ENCODE data around the gene PER1. TPM values are rescaled to one million over a fixed set of nuclear protein-coding genes. Genes with fewer than 3 reads are reported as not detected.

Gene PER1
- total RNA-seq, 1 donor from 2014 or later = 30.0 TPM

GRCh38 chr17:8155996-8156245 lies 3.7 kb upstream of the PER1 start:
- DNase-seq (ENCODE audit: low spot score) = no peak
- no peak for TF ChIP-seq CTCF (IDR thresholded peaks at IDR 0.05; ENCODE audit: unreplicated experiment)
- Mint-ChIP-seq H3K36me3 (ENCODE audit: low read depth, unreplicated experiment) (peaks cover 6% of the 10 kb centered on the region), H3K4me3 (ENCODE audit: unreplicated experiment) (no peak overlapping the region), H3K4me1 (ENCODE audit: unreplicated experiment) (peaks cover 39% of the 10 kb centered on the region), H3K9me3 (ENCODE audit: unreplicated experiment) (no peaks in the 10 kb centered on the region), H3K27me3 (ENCODE audit: unreplicated experiment) (peaks cover 27% of the 10 kb centered on the region), H3K27ac (ENCODE audit: unreplicated experiment) (no peak overlapping the region)

GRCh38 chr17:8155231-8155995 lies 3.2 kb upstream of the PER1 start:
- no peak for TF ChIP-seq CTCF (IDR thresholded peaks at IDR 0.05; ENCODE audit: unreplicated experiment)
- Mint-ChIP-seq H3K4me1 (ENCODE audit: unreplicated experiment) (peaks cover 35% of the 10 kb centered on the region), H3K9me3 (ENCODE audit: unreplicated experiment) (no peaks in the 10 kb centered on the region), H3K27me3 (ENCODE audit: unreplicated experiment) (peaks cover 27% of the 10 kb centered on the region), H3K36me3 (ENCODE audit: low read depth, unreplicated experiment) (peaks cover 5% of the 10 kb centered on the region), H3K4me3 (ENCODE audit: unreplicated experiment) (no peak overlapping the region), H3K27ac (ENCODE audit: unreplicated experiment) (no peak overlapping the region)
- DNase-seq (ENCODE audit: low spot score) = no peak

GRCh38 chr17:8154608-8155155 lies 2.5 kb upstream of the PER1 start:
- Mint-ChIP-seq H3K27me3 (ENCODE audit: unreplicated experiment) (peaks cover 27% of the 10 kb centered on the region), H3K4me1 (ENCODE audit: unreplicated experiment) (peaks cover 30% of the 10 kb centered on the region), H3K4me3 (ENCODE audit: unreplicated experiment) (no peak overlapping the region), H3K27ac (ENCODE audit: unreplicated experiment) (peak overlapping the region; percentile 90), H3K36me3 (ENCODE audit: low read depth, unreplicated experiment) (no peaks in the 10 kb centered on the region), H3K9me3 (ENCODE audit: unreplicated experiment) (no peaks in the 10 kb centered on the region)
- no peak for DNase-seq (ENCODE audit: low spot score)
- TF ChIP-seq CTCF (IDR thresholded peaks at IDR 0.05; ENCODE audit: unreplicated experiment) = no peak

- peaks cover 30% of the 10 kb centered on the region for H3K4me1 Mint-ChIP-seq (ENCODE audit: unreplicated experiment)
- H3K9me3 Mint-ChIP-seq (ENCODE audit: unreplicated experiment) = no peaks in the 10 kb centered on the region
- peaks cover 27% of the 10 kb centered on the region for H3K27me3 Mint-ChIP-seq (ENCODE audit: unreplicated experiment)
- peak overlapping the region; percentile 98 for H3K27ac Mint-ChIP-seq (ENCODE audit: unreplicated experiment)
- peak overlapping the region; percentile 86 for H3K4me3 Mint-ChIP-seq (ENCODE audit: unreplicated experiment)
- peaks cover 4% of the 10 kb centered on the region for H3K36me3 Mint-ChIP-seq (ENCODE audit: low read depth, unreplicated experiment)
- peak; percentile 95 for DNase-seq (ENCODE audit: low spot score)
- TF ChIP-seq CTCF (IDR thresholded peaks at IDR 0.05; ENCODE audit: unreplicated experiment) = no peak
Measured at GRCh38 chr17:8153957-8154607, 1.9 kb upstream of the PER1 start.

- Mint-ChIP-seq H3K27me3 (ENCODE audit: unreplicated experiment) (peaks cover 27% of the 10 kb centered on the region), H3K27ac (ENCODE audit: unreplicated experiment) (peak overlapping the region; percentile 98), H3K9me3 (ENCODE audit: unreplicated experiment) (no peaks in the 10 kb centered on the region), H3K4me3 (ENCODE audit: unreplicated experiment) (peak overlapping the region; percentile 85), H3K4me1 (ENCODE audit: unreplicated experiment) (peaks cover 29% of the 10 kb centered on the region), H3K36me3 (ENCODE audit: low read depth, unreplicated experiment) (peaks cover 5% of the 10 kb centered on the region)
- DNase-seq (ENCODE audit: low spot score) = no peak
- TF ChIP-seq CTCF (IDR thresholded peaks at IDR 0.05; ENCODE audit: unreplicated experiment) = no peak
Measured at GRCh38 chr17:8153525-8153956, 1.3 kb upstream of the PER1 start.
